ENCODE measurements around the gene EYA2.
"Not testable (repeated sequence)": the region's sequence is repeated elsewhere in the genome, so short reads cannot be mapped to it uniquely, and the experiment has no call there.

Gene EYA2

DNA sequence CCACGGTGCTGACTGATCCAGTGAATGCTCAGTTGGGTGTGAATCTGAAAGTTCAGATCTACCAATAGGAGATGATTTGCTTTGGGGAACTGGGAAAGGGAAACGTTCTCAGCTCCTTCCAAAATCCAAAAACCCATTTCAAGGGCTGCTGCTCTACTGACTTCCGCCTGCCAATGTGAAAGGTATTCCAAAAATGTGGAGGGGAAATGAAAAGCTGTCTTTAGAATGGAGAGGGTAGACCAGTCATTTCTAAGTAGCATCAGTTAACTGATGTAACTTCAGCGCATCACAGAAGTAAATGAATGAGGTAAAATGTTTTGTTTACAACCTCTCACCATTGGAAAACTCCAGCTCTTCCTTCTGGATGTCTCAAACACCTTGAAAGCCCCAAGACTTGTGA, 19.6 kb upstream of the EYA2 start:
- H3K36me3 ChIP-seq (ENCODE audit: insufficient read depth) = no peaks in the 10 kb centered on the region
- H2AFZ ChIP-seq (ENCODE audit: low read depth) = no peak overlapping the region
- H3K79me2 ChIP-seq (ENCODE audit: insufficient read depth, low read depth) = no peaks in the 10 kb centered on the region
- peaks cover 6% of the 10 kb centered on the region for H3K4me1 ChIP-seq (ENCODE audit: low read depth, poor library complexity, severe bottlenecking)
- H3K4me3 ChIP-seq (IDR thresholded peaks at IDR 0.05; ENCODE audit: insufficient read depth, low read depth, low read length) = no peak overlapping the region
- TF ChIP-seq, protein P1, sequence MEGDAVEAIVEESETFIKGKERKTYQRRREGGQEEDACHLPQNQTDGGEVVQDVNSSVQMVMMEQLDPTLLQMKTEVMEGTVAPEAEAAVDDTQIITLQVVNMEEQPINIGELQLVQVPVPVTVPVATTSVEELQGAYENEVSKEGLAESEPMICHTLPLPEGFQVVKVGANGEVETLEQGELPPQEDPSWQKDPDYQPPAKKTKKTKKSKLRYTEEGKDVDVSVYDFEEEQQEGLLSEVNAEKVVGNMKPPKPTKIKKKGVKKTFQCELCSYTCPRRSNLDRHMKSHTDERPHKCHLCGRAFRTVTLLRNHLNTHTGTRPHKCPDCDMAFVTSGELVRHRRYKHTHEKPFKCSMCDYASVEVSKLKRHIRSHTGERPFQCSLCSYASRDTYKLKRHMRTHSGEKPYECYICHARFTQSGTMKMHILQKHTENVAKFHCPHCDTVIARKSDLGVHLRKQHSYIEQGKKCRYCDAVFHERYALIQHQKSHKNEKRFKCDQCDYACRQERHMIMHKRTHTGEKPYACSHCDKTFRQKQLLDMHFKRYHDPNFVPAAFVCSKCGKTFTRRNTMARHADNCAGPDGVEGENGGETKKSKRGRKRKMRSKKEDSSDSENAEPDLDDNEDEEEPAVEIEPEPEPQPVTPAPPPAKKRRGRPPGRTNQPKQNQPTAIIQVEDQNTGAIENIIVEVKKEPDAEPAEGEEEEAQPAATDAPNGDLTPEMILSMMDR (conservative IDR thresholded peaks at IDR 0.05; ENCODE audit: low read depth, low read length) = no peak
- no peaks in the 10 kb centered on the region for H4K20me1 ChIP-seq (ENCODE audit: insufficient read depth)
- H3K4me2 ChIP-seq = no peak overlapping the region
- no peaks in the 10 kb centered on the region for H3K27me3 ChIP-seq (ENCODE audit: insufficient read depth, low read depth)
- H3K9ac ChIP-seq = no peak overlapping the region
- no peak overlapping the region for H3K27ac ChIP-seq

DNA sequence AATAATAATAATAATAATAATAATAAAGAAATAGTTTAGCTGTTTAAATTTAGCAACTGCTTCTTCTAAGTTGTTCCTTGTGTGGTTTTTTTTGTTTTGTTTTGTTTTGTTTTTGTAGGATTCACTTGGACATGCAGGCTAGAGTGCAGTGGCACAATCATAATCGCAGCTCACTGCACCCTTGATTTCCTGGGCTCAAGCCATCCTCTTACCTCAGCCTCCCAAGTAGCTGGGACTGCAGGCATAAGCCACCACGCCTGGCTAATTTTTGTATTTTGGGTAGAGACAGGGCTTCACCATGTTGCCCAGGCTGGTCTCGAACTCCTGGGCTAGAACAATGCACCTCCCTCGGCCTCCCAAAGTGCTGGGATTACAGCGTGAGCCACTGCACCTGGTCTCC, 15.3 kb upstream of the EYA2 start:
- no peaks in the 10 kb centered on the region for H3K27me3 ChIP-seq (ENCODE audit: insufficient read depth, low read depth)
- no peak overlapping the region for H3K9ac ChIP-seq
- H2AFZ ChIP-seq (ENCODE audit: low read depth) = no peak overlapping the region
- no peaks in the 10 kb centered on the region for H4K20me1 ChIP-seq (ENCODE audit: insufficient read depth)
- no peaks in the 10 kb centered on the region for H3K4me1 ChIP-seq (ENCODE audit: low read depth, poor library complexity, severe bottlenecking)
- H3K4me3 ChIP-seq (IDR thresholded peaks at IDR 0.05; ENCODE audit: insufficient read depth, low read depth, low read length) = no peak overlapping the region
- no peak overlapping the region for H3K4me2 ChIP-seq
- H3K27ac ChIP-seq = no peak overlapping the region
- TF ChIP-seq, protein P1 (conservative IDR thresholded peaks at IDR 0.05; ENCODE audit: low read depth, low read length) = no peak
- no peaks in the 10 kb centered on the region for H3K79me2 ChIP-seq (ENCODE audit: insufficient read depth, low read depth)
- no peaks in the 10 kb centered on the region for H3K36me3 ChIP-seq (ENCODE audit: insufficient read depth)

DNA sequence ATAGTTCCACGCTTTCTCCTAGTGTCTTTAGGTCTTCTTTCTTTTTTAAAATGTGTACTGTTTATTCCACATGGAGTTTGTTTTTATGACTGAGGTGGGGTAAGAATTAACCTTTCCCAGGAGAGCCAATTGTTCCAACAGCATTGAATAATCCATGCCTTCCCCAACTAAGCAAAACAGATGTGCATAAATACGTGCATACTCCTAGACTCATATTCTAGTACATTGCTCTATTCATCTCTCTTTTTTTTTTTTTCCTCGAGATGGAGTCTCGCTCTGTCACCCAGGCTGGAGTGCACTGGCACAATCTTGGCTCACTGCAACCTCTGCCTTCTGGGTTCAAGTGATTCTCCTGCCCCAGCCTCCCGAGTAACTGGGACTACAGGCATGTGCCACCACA, 14.7 kb upstream of the EYA2 start:
- H3K4me1 ChIP-seq (ENCODE audit: low read depth, poor library complexity, severe bottlenecking); H3K27ac ChIP-seq; H3K79me2 ChIP-seq (ENCODE audit: insufficient read depth, low read depth); H3K4me3 ChIP-seq (IDR thresholded peaks at IDR 0.05; ENCODE audit: insufficient read depth, low read depth, low read length); H2AFZ ChIP-seq (ENCODE audit: low read depth); H3K36me3 ChIP-seq (ENCODE audit: insufficient read depth); H3K27me3 ChIP-seq (ENCODE audit: insufficient read depth, low read depth); H3K4me2 ChIP-seq; H4K20me1 ChIP-seq (ENCODE audit: insufficient read depth); H3K9ac ChIP-seq: not testable (repeated sequence)

DNA sequence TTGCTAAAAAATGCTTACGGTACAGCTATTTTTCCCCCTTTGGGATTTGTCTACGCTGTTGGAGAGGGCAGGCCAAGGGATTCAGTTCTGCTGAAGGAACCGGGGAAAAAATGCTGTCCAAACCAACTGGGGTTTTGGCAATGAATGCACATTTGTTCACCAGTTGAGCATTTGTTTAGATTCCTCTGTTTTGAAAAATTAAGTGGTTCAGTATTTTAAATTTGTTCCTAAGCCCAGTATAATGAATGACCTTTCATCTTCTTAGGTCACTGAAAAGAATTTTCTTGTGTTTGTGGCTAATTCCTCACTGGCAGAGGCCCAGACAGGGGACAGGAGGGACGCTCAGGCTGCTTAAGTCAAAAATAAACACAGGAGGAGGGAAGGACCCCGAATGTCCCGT, 10.8 kb upstream of the EYA2 start:
- no peaks in the 10 kb centered on the region for H3K4me1 ChIP-seq (ENCODE audit: low read depth, poor library complexity, severe bottlenecking)
- no peak overlapping the region for H3K4me3 ChIP-seq (IDR thresholded peaks at IDR 0.05; ENCODE audit: insufficient read depth, low read depth, low read length)
- no peaks in the 10 kb centered on the region for H3K36me3 ChIP-seq (ENCODE audit: insufficient read depth)
- H4K20me1 ChIP-seq (ENCODE audit: insufficient read depth) = no peaks in the 10 kb centered on the region
- H3K27me3 ChIP-seq (ENCODE audit: insufficient read depth, low read depth) = no peaks in the 10 kb centered on the region
- H3K79me2 ChIP-seq (ENCODE audit: insufficient read depth, low read depth) = no peaks in the 10 kb centered on the region
- no peak overlapping the region for H3K9ac ChIP-seq
- TF ChIP-seq, protein P1 (conservative IDR thresholded peaks at IDR 0.05; ENCODE audit: low read depth, low read length) = no peak
- H3K4me2 ChIP-seq = no peak overlapping the region
- no peak overlapping the region for H2AFZ ChIP-seq (ENCODE audit: low read depth)
- no peak overlapping the region for H3K27ac ChIP-seq

DNA sequence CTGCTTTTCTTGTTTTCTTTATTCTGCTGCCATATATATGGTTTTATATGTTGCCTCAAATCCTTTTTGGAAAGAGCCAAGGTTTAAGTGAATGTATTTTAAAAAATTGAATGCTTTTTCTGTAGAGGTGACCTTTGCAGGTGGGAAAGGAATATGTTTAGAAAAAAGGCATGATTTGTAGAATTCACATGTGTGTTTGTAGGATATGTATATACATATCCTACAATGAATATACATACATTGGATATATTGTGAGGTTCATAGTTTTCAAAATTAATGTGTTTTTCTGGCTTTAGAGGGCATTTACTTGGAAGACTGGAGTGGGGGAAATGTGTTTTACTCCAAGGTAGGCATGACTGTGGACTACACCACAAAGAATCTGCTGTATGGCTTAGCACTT, 4.0 kb upstream of the EYA2 start:
- no peak overlapping the region for H3K27ac ChIP-seq
- H3K79me2 ChIP-seq (ENCODE audit: insufficient read depth, low read depth) = peaks cover 23% of the 10 kb centered on the region
- H3K9ac ChIP-seq = no peak overlapping the region
- H3K4me2 ChIP-seq = no peak overlapping the region
- H2AFZ ChIP-seq (ENCODE audit: low read depth) = no peak overlapping the region
- no peaks in the 10 kb centered on the region for H3K36me3 ChIP-seq (ENCODE audit: insufficient read depth)
- peaks cover 22% of the 10 kb centered on the region for H3K4me1 ChIP-seq (ENCODE audit: low read depth, poor library complexity, severe bottlenecking)
- no peak overlapping the region for H3K4me3 ChIP-seq (IDR thresholded peaks at IDR 0.05; ENCODE audit: insufficient read depth, low read depth, low read length)
- no peaks in the 10 kb centered on the region for H3K27me3 ChIP-seq (ENCODE audit: insufficient read depth, low read depth)
- H4K20me1 ChIP-seq (ENCODE audit: insufficient read depth) = no peaks in the 10 kb centered on the region
- TF ChIP-seq, protein P1 (conservative IDR thresholded peaks at IDR 0.05; ENCODE audit: low read depth, low read length) = no peak

Measured in KMS-11 (cell line).